ENCODE results near the gene SFTA2. TPM values are rescaled to one million over a fixed set of nuclear protein-coding genes. Genes with fewer than 3 reads are reported as not detected.
A peak's percentile ranks its signal among the peaks of the same experiment; 100 is the strongest.

SFTA2 gene
- total RNA-seq, 4 donors from 2014 or later = not detected

DNA sequence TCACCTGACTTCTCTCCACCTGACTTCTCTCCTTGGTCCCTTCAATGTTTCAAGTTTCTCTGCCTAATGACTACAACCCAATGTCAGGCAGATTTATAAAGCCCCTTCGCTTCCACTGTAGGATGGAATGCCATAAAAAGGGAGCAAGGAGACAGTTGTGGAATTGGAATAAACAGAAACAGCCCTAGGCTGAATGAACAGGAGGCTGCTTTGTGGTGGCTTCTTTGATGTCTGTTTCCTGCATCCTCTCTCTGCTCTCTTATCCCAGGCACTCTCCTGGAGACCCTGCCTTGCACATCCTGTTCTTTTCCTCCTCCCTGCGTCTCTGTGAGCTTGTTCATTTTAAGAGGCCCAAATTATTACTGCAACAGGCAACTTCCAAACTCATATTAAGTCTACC is 25.7 kb upstream of the SFTA2 start:
- H3K4me3 ChIP-seq = no peak overlapping the region
- H3K9me3 ChIP-seq = no peaks in the 10 kb centered on the region
- DNase-seq (no peak), ATAC-seq (no peak)
- peaks cover 7 to 12% of the 10 kb centered on the region in 2 donors for H3K4me1 ChIP-seq
- peaks cover 0 to 6% (median 5%) of the 10 kb centered on the region in 3 donors for H3K27me3 ChIP-seq
- no peaks in the 10 kb centered on the region for H3K36me3 ChIP-seq
- H3K27ac ChIP-seq = no peak overlapping the region
- in situ Hi-C loops (cut with MboI; ENCODE audit: low sequenced_read_pairs in 4 of 4) = no loop called here
- intact Hi-C loops (cut with DNase I; ENCODE audit: low total_unique reads) = no loop called here
- no peak for TF ChIP-seq POLR2A (IDR thresholded peaks at IDR 0.05)
- TF ChIP-seq, protein P1, sequence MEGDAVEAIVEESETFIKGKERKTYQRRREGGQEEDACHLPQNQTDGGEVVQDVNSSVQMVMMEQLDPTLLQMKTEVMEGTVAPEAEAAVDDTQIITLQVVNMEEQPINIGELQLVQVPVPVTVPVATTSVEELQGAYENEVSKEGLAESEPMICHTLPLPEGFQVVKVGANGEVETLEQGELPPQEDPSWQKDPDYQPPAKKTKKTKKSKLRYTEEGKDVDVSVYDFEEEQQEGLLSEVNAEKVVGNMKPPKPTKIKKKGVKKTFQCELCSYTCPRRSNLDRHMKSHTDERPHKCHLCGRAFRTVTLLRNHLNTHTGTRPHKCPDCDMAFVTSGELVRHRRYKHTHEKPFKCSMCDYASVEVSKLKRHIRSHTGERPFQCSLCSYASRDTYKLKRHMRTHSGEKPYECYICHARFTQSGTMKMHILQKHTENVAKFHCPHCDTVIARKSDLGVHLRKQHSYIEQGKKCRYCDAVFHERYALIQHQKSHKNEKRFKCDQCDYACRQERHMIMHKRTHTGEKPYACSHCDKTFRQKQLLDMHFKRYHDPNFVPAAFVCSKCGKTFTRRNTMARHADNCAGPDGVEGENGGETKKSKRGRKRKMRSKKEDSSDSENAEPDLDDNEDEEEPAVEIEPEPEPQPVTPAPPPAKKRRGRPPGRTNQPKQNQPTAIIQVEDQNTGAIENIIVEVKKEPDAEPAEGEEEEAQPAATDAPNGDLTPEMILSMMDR (IDR thresholded peaks at IDR 0.05 in 4 of 5, conservative IDR thresholded peaks at IDR 0.05 in 1 of 5) = no peak

DNA sequence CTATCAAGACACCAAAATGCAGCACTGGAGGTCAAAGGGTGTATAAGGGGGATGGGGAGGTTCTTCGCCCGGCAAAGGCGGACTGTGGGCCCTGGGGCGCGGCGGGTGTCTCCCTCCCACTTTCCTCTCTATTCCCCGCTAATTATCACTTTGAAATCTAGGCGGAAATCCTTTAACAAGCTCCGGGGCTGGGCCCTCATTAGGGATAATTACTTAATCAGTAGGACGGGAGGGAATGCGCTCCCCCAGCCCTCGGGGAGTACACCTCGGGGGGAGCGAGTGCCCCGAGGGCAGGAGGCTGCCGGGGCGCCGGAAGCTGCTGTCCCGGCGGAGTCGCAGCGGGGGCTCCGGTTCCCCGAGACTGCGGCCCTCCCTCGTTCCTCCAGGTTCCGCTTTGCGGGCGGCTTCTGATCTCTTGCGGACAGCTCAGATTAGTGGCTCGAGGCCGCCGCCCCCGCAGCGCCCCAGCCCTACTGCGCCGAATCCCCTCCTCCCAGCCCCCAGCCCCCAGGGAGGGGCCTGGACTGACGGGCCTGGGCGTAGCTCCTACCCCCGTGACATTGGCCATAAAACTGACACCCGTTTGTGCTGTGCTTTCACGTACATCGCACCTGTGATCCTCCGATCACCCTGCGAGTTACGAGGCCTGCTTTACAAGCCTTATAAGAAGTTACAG is 23.5 kb upstream of the SFTA2 start:
- Histone ChIP-seq H3K4me3 (peak overlapping the region; percentile 46 to 54 (median 49)), H3K36me3 (no peaks in the 10 kb centered on the region), H3K27ac (peak overlapping the region; percentile 14 to 43 (median 29)), H3K27me3 (peaks cover 0 to 6% (median 5%) of the 10 kb centered on the region in 3 donors), H3K9me3 (no peaks in the 10 kb centered on the region), H3K4me1 (peaks cover 7 to 12% of the 10 kb centered on the region in 2 donors)
- in situ Hi-C loops (cut with MboI; ENCODE audit: low sequenced_read_pairs in 4 of 4) = no loop called here
- no peak for TF ChIP-seq POLR2A (IDR thresholded peaks at IDR 0.05)
- TF ChIP-seq, protein P1 (IDR thresholded peaks at IDR 0.05 in 4 of 5, conservative IDR thresholded peaks at IDR 0.05 in 1 of 5) = no peak
- ATAC-seq (peak; percentile 59 to 60), DNase-seq (peak; percentile 18 to 45)
- intact Hi-C loops (cut with DNase I; ENCODE audit: low total_unique reads) = no loop called here

DNA sequence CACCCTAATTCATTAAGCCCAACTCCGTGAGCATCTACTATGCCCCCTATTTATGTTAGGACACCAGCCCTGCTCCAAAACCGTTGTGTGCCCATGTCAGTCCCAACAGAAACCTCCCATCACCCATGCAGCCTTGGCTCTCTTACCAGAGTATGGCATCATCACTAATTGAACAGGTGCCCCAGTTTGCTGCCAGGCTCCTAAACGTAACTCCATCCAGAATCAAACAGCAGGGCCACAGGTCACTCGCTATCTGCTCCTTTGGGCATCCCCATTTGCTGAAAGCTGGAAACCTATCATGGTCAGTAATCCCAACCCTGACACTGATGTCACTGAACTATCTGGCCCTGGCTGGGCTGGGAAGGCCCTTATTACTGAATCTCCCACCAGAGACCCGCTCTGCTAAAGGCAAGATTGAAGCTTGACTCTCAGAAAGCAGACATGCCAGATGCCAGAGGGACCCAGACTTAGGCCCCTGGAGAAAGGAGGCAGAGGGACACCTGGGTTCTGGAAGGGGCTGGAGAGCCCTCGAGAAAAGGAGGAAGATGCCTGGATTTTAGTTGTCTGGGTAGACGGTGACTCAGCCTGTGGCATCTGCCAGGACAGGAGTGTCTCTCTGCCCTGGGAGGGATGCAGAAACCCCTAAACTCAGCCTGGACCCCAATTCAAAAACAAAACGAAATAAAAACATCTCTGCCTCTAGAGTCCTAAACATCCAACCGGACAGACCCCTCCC is 22.8 kb upstream of the SFTA2 start:
- peaks cover 7 to 12% of the 10 kb centered on the region in 2 donors for H3K4me1 ChIP-seq
- DNase-seq (peak in 1 of 2 donors; percentile 63), ATAC-seq (peak; percentile 71 to 77)
- in situ Hi-C loops (cut with MboI; ENCODE audit: low sequenced_read_pairs in 4 of 4) (no loop called here), intact Hi-C loops (cut with DNase I; ENCODE audit: low total_unique reads) (no loop called here)
- H3K27ac ChIP-seq = peak overlapping the region in 3 of 4 donors; percentile 14 to 43 (median 40)
- H3K4me3 ChIP-seq = peak overlapping the region; percentile 46 to 54 (median 49)
- peaks cover 0 to 6% (median 5%) of the 10 kb centered on the region in 3 donors for H3K27me3 ChIP-seq
- TF ChIP-seq, protein P1 (IDR thresholded peaks at IDR 0.05 in 4 of 5, conservative IDR thresholded peaks at IDR 0.05 in 1 of 5) = no peak
- H3K9me3 ChIP-seq = no peaks in the 10 kb centered on the region
- H3K36me3 ChIP-seq = no peaks in the 10 kb centered on the region

DNA sequence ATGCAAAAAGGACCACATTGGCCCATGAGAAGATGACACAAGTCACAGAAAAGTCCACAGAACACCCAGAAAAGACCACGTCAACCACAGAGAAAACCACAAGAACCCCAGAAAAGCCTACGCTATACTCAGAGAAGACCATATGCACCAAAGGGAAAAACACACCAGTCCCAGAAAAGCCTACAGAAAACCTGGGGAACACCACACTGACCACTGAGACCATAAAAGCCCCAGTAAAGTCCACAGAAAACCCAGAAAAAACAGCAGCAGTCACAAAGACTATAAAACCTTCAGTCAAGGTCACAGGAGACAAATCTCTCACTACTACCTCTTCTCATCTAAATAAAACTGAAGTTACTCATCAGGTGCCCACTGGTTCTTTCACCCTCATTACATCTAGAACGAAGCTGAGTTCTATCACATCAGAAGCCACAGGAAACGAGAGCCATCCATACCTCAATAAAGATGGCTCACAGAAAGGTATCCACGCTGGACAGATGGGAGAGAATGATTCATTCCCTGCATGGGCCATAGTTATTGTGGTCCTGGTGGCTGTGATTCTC is 20.0 kb upstream of the SFTA2 start:
- no peaks in the 10 kb centered on the region for H3K36me3 ChIP-seq
- in situ Hi-C loops (cut with MboI; ENCODE audit: low sequenced_read_pairs in 4 of 4) (no loop called here), intact Hi-C loops (cut with DNase I; ENCODE audit: low total_unique reads) (no loop called here)
- no peaks in the 10 kb centered on the region for H3K9me3 ChIP-seq
- DNase-seq = no peak
- H3K4me3 ChIP-seq = no peak overlapping the region
- TF ChIP-seq POLR2A (IDR thresholded peaks at IDR 0.05) = no peak
- TF ChIP-seq, protein P1 (IDR thresholded peaks at IDR 0.05 in 4 of 5, conservative IDR thresholded peaks at IDR 0.05 in 1 of 5) = no peak
- peaks cover 7 to 12% of the 10 kb centered on the region in 2 donors for H3K4me1 ChIP-seq
- no peak overlapping the region for H3K27ac ChIP-seq
- peaks cover 0 to 6% (median 5%) of the 10 kb centered on the region in 3 donors for H3K27me3 ChIP-seq
- no peak for ATAC-seq

Measured in gastrocnemius medialis (tissue), 4 donors.